HepG2 (cell line): Measurements from ENCODE around the gene FEV. TPM values are rescaled to one million over a fixed set of nuclear protein-coding genes. Genes with fewer than 3 reads are reported as not detected.

Experiments used
- ATAC-seq: fragments of 200-7000 bp; cut with Tn5 transposase; 3 replicates; pipeline ENCODE4 v1.9.1; 2020; ENCODE audit warnings: mild to moderate bottlenecking, moderate library complexity
- BruUV-seq: library from RNA; stranded (reverse); fragments of 400-500 nt; replicated peaks from 2 replicates; lab custom pipeline; 2021; lab: Mats Ljungman, UMichigan
- CTCF ChIA-PET: fragments of 300-600 bp; formaldehyde crosslinking; extraction: SDS; loops from one replicate; lab custom pipeline; 2021; ENCODE audit warnings: low total read pairs, inconsistent platforms, low intra/inter-chr PET ratio; lab: Yijun Ruan, JAX
- POLR2A ChIA-PET: fragments of 350-600 bp; sonication (Branson Sonifier 250); formaldehyde crosslinking; loops from one replicate; lab custom pipeline; 2020; ENCODE audit warnings: antibody characterized with exemption, inconsistent platforms; lab: Yijun Ruan, JAX
- DNase-seq: peaks from one replicate; pipeline ENCODE4 v3.0.0-alpha.2; 2015; ENCODE audit warnings: low spot score
- FAIRE-seq: peaks from 3 replicates; lab custom pipeline; 2011; peaks lifted over from hg19 to GRCh38; lab: Jason Lieb, UNC
- H2AFZ ChIP-seq: one replicate; pipeline ENCODE4 v1.6.1; 2011; ENCODE audit warnings: low read length, inconsistent platforms
- H3K27ac ChIP-seq: fragments of 300-600 bp; 3 replicates; pipeline ENCODE4 v1.8.0; 2011; ENCODE audit warnings: mixed run types, mild to moderate bottlenecking, mixed read lengths, low read length, inconsistent platforms; ENCODE audit not compliant: insufficient read depth; ENCODE audit errors: extremely low read length
- H3K27me3 ChIP-seq, 2 experiments: fragments of 200-600 bp in 1 of 2; 2 replicates in 1 of 2; 3 replicates in 1 of 2; pipeline versions ENCODE4 v1.6.0 to v1.8.0; 2011; ENCODE audit warnings: low read length in 2 of 2, mild to moderate bottlenecking in 2 of 2, moderate library complexity in 2 of 2, inconsistent platforms in 1 of 2; ENCODE audit not compliant: insufficient read depth in 2 of 2, control insufficient read depth in 1 of 2
- H3K36me3 ChIP-seq, 2 experiments: fragments of 200-600 bp in 1 of 2; replicated peaks in 1 of 2; 2 replicates in 1 of 2; 3 replicates in 1 of 2; pipeline versions ENCODE4 v1.5.1 to v1.8.0; 2011; ENCODE audit warnings: low read length in 2 of 2, inconsistent platforms in 1 of 2; ENCODE audit not compliant: insufficient read depth in 2 of 2, control insufficient read depth in 1 of 2
- H3K4me1 ChIP-seq: 2 replicates; pipeline ENCODE4 v1.5.1; 2012; ENCODE audit warnings: low read length, inconsistent platforms; ENCODE audit not compliant: insufficient read depth
- H3K4me2 ChIP-seq: 2 replicates; pipeline ENCODE4 v1.6.0; 2011; ENCODE audit warnings: low read depth, low read length, inconsistent platforms
- H3K4me3 ChIP-seq, 3 experiments: fragments of 200-600 bp in 1 of 3; sonication (generic), shearing (Covaris generic) in 1 of 3; replicated peaks in 1 of 3; 2 replicates each; pipeline ENCODE4 v1.5.1; 2011 to 2016; ENCODE audit warnings: low read length in 3 of 3, inconsistent platforms in 2 of 3, low read depth in 2 of 3, mild to moderate bottlenecking in 2 of 3, control low read depth in 1 of 3, mixed read lengths in 1 of 3; ENCODE audit not compliant: insufficient read depth in 1 of 3
- H3K79me2 ChIP-seq: one replicate; pipeline ENCODE4 v1.6.1; 2011; ENCODE audit warnings: low read length, inconsistent platforms; ENCODE audit not compliant: insufficient read depth
- H3K9ac ChIP-seq: 2 replicates; pipeline ENCODE4 v1.6.0; 2011; ENCODE audit warnings: mild to moderate bottlenecking, low read depth, low read length, inconsistent platforms; ENCODE audit not compliant: insufficient read depth
- H3K9me3 ChIP-seq: 2 replicates; pipeline ENCODE4 v1.5.1; 2012; ENCODE audit warnings: mild to moderate bottlenecking, low read length
- H4K20me1 ChIP-seq: 2 replicates; pipeline ENCODE4 v1.6.0; 2011; ENCODE audit warnings: inconsistent platforms, mild to moderate bottlenecking, low read length, moderate library complexity; ENCODE audit not compliant: insufficient read depth
- DZIP1 ChIP-seq: sonication (generic); formaldehyde crosslinking; IDR thresholded peaks from 2 replicates; pipeline ENCODE4 v1.5.0; 2020; ENCODE audit warnings: mild to moderate bottlenecking, missing genetic modification reagents
- MIER2 ChIP-seq: IDR thresholded peaks from 2 replicates; pipeline ENCODE4 v1.6.1; 2016; ENCODE audit warnings: missing biosample characterization, missing genetic modification reagents
- REST ChIP-seq, 2 experiments: IDR thresholded peaks; 2 replicates each; pipeline ENCODE4 v1.6.1; 2011 to 2012; ENCODE audit warnings: low read length in 2 of 2, borderline replicate concordance in 1 of 2, low read depth in 1 of 2, mild to moderate bottlenecking in 1 of 2, moderate library complexity in 1 of 2
- RFX5 ChIP-seq: IDR thresholded peaks from 2 replicates; pipeline ENCODE4 v1.6.1; 2011; ENCODE audit warnings: low read depth, low read length, improper control_type of control experiment
- U2AF1 ChIP-seq: fragments of 200-400 bp; formaldehyde crosslinking; optimal IDR thresholded peaks from 2 replicates; pipeline ENCODE3; 2017; ENCODE audit warnings: mild to moderate bottlenecking, low read depth, low read length
- ZNF556 ChIP-seq: sonication (generic); formaldehyde crosslinking; IDR thresholded peaks from 2 replicates; pipeline ENCODE4 v1.4.0; 2020; ENCODE audit warnings: mild to moderate bottlenecking, missing genetic modification reagents, borderline replicate concordance
- WGBS: methylation state at CpG from one replicate; pipeline ENCODE4 v1.1.6; 2017; ENCODE audit warnings: low lambda C conversion rate; 5-methylcytosine and 5-hydroxymethylcytosine counted together
- in situ Hi-C: cut with HindIII; loops from 2 replicates; pipeline ENCODE4 v1.10.0; 2017; ENCODE audit warnings: low pct_unique_long_range_greater_than_20kb; ENCODE audit not compliant: extremely low pct_ligation_motif_present
- intact Hi-C: fragments of 100-400 bp; cut with micrococcal nuclease; formaldehyde crosslinking; loops from one replicate; pipeline ENCODE4 v1.10.0; 2022; ENCODE audit not compliant: unreplicated experiment
- polyA plus RNA-seq, 8 experiments: library from polyadenylated mRNA; depleted of rRNA in 3 of 8; stranded (reverse) in 7 of 8; unstranded in 1 of 8; fragments of >200 nt; fragmentation: Illumina TruSeq in 4 of 8; extraction: Trizol in 4 of 8; gene quantifications; 2 replicates each; pipeline versions ENCODE4 v1.2.1 to v1.2.3, GENCODE V29; 2011 to 2016; ENCODE audit warnings: low read depth in 4 of 8, missing spikeins in 1 of 8, mixed read lengths in 1 of 8; ENCODE audit not compliant: insufficient read depth in 1 of 8
- total RNA-seq, 5 experiments: library from RNA; depleted of rRNA; stranded (reverse); fragments of >200 nt; fragmentation: Illumina TruSeq; extraction: Trizol; gene quantifications; 2 replicates each; pipeline ENCODE4 v1.2.3, GENCODE V29; 2016; ENCODE audit warnings: low read depth in 1 of 5
- TF ChIP-seq, protein P1 (sequence below): sonication (generic); formaldehyde crosslinking; IDR thresholded peaks from 2 replicates; pipeline ENCODE4 v1.9.0; 2021; ENCODE audit warnings: missing genetic modification reagents, mild to moderate bottlenecking, borderline replicate concordance

Gene FEV
- total and polyA plus RNA-seq, 2 of the 13 experiments (the other 11 are each of a cell fraction or from before 2014, with no cell fraction given) = not detected

DNA sequence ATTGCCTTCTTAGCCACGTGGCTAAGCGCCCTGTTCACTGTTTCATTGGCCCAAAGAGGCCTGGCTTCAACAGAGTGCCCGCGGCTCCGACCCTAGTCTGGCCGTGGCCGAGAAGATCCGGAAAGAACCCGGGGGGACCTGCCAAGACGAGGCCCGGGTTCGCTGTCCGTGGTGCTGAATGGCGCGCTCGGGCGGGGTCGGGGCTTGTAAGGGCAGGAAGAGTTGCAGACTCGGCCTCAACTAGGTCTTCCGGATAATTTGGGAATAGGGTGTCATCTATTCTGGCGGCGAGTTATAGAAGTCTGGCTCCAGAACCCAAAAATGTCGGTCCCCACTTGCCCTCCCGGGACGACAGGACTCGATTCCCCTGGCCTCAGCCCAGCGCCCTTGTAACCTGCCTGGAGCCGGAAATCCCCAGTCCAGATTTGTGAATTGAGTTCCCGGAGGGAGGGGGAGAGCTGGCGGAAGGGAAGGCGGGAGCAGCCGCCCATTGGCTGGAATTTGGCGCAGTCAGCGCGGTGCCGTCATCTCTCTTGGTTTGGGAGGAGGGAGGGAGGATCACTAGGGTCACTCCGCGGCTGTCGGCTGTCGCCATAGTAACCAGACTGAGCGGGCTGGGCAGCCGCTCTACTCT lies 22.0 kb downstream of the FEV start (continued):
- TF ChIP-seq DZIP1 (CRISPR knock-in tag) (peak; percentile 93), ZNF556 (no peak; the same call in 1 of the 2 replicates), RFX5 (no peak)
- TF ChIP-seq, all 625 proteins: peak for 330

DNA sequence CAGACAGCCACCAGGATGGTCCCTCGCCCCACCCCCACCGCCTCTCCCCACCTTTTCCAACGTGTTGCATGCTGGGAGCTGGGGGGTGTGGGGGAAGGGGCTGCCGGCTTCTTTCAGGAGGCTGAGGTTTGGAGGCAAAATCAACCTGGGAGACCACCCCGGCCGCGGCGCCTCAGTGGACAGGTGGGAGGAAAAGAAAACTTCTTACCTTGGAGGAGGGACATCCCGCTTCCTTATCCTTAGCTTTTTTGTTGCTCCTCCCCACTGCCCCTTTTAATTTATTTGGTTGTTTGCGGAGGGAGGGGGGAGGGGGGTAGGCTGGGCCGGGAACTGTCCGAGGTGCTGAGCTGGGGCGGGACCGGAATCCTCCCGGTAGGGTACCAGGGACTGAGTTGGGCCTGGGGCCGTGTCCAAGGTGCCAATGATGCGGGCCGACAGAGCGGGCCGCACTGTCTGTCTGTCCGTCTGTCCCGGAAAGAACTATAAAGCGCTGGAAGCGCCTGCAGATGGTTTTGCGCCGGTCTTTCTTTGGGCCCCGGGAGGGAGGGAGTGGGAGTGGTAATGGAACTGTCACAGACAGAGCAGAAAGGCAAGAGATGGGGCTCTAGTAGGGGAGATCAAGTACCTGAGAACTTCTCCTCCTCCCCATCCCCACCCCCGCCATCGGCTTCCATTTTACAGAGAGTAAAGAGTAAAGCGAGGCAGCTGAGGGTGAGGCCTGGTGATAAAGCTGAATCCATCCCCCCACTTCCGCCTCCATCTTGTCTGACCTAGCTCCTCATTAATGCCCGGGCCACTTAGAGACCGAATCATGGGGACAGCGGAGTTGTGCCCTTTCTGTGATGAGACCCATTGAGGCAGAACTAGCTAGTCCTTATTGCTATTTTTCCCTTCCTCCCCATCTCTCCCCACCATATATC lies 23.1 kb downstream of the FEV start:
- H3K36me3 ChIP-seq = no peaks in the 10 kb centered on the region
- no peak overlapping the region for H3K27ac ChIP-seq
- BruUV-seq = no TSS peak
- 41% methylated on average over 34 of the region's 34 CpGs for WGBS
- ChIA-PET POLR2A (no interaction called here), CTCF (no interaction called here)
- intact Hi-C loops = no loop called here
- H3K9me3 ChIP-seq = no peaks in the 10 kb centered on the region
- peaks cover 33% of the 10 kb centered on the region for H3K4me1 ChIP-seq
- H3K4me3 ChIP-seq = no peak overlapping the region
- in situ Hi-C loops = no loop called here
- TF ChIP-seq MIER2 (CRISPR knock-in tag) (peak; percentile 83; the same call in 1 of the 2 replicates), U2AF1 (no peak), REST (IDR thresholded peaks at IDR 0.05; ENCODE audit: borderline replicate concordance in 1 of 2, low read depth in 1 of 2, low read length in 2 of 2) (peak; percentile 59 to 92)
- TF ChIP-seq, protein P1, sequence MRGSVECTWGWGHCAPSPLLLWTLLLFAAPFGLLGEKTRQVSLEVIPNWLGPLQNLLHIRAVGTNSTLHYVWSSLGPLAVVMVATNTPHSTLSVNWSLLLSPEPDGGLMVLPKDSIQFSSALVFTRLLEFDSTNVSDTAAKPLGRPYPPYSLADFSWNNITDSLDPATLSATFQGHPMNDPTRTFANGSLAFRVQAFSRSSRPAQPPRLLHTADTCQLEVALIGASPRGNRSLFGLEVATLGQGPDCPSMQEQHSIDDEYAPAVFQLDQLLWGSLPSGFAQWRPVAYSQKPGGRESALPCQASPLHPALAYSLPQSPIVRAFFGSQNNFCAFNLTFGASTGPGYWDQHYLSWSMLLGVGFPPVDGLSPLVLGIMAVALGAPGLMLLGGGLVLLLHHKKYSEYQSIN (CRISPR knock-in tag) = peak; percentile 15; the same call in 1 of the 2 replicates
- FAIRE-seq (no peak), DNase-seq (no peak), ATAC-seq (no peak)
- H3K4me2 ChIP-seq = no peak overlapping the region
- peaks cover 11 to 76% of the 10 kb centered on the region in 2 experiments for H3K27me3 ChIP-seq
- no peaks in the 10 kb centered on the region for H3K79me2 ChIP-seq
- H3K9ac ChIP-seq = no peak overlapping the region
- H4K20me1 ChIP-seq = peaks cover 17% of the 10 kb centered on the region; the same call in 1 of the 2 replicates
- H2AFZ ChIP-seq = no peak overlapping the region
